GM21526 (cell line): Measurements from ENCODE around the gene DKK1.

Experiments
- ATAC-seq: cut with Tn5 transposase; IDR thresholded peaks from one replicate; pipeline ENCODE4 v1.9.1; 2021; ENCODE audit warnings: moderate library complexity; ENCODE audit not compliant: unreplicated experiment, low FRiP score

The DKK1 gene

DNA sequence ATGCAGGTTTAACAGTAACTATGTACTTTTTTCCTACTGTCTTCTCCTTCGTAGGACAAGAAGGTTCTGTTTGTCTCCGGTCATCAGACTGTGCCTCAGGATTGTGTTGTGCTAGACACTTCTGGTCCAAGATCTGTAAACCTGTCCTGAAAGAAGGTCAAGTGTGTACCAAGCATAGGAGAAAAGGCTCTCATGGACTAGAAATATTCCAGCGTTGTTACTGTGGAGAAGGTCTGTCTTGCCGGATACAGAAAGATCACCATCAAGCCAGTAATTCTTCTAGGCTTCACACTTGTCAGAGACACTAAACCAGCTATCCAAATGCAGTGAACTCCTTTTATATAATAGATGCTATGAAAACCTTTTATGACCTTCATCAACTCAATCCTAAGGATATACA, 2.4 kb downstream of the DKK1 start:
- ATAC-seq = no peak

GRCh38 chr10:52318136-52318701, 4.1 kb downstream of the DKK1 start:
- ATAC-seq = no peak

GRCh38 chr10:52318822-52319464, 4.9 kb downstream of the DKK1 start:
- ATAC-seq = no peak

GRCh38 chr10:52319926-52320325, 5.8 kb downstream of the DKK1 start:
- ATAC-seq = no peak

DNA sequence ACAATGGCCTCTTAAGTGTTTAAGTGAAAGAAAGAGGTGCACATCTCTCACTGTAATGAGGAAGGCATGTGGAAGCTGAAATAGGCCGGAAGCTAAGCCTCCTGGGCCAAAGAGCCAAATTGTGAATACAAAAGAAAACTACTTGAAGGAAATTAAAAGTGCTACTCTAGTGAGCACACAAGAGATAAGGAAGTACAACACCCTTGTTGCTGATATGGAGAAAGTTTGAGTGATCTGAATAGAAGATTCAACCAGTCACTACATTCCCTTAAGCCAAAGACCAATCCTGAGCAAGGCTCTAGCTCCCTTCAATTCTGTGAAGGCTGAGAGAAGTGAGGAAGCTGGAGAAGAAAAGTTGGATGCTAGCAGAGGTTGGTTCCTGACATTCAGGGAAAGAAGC, 8.2 kb downstream of the DKK1 start:
- ATAC-seq = no peak

DNA sequence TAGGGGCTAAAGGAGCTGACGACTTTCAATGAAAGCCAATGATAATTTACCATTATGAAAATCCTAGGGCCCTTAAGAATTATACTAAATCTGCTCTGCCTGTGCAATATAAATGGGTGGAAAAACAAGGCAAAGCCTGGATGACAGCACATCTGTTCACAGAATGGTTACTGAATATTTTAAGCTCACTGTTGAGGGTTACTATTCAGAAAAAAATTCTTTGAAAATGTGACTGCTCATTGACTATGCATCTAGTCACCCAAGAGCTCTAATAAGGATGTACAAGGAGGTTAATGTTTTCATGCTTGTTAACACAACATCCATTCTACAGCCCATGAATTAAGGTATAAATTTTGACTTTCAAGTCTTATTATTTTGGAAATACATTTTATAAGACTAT, 8.9 kb downstream of the DKK1 start:
- no peak for ATAC-seq

DNA sequence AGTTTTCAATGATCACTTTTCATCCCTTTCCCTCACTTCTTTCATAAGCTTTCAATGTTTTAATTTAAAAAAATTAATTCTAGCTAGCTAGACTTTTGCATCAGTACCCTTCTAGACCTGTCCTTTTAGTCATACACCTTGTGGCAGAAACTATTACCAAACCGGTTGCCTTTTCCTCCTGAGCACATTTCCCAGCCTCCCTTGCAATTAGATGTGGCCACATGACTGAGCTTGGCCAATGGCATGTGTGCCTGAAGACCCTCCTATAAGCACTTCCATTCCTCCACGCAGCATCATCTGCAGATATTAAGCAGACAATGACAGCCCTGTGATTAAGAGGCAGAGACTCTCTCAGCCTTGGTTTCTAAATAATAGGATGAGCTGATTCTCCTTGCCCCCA, 12.3 kb downstream of the DKK1 start:
- no peak for ATAC-seq

- ATAC-seq = no peak
Observed at GRCh38 chr10:52331638-52332364, 17.7 kb downstream of the DKK1 start.

- no peak for ATAC-seq
Observed at GRCh38 chr10:52332815-52333214, 18.7 kb downstream of the DKK1 start.

DNA sequence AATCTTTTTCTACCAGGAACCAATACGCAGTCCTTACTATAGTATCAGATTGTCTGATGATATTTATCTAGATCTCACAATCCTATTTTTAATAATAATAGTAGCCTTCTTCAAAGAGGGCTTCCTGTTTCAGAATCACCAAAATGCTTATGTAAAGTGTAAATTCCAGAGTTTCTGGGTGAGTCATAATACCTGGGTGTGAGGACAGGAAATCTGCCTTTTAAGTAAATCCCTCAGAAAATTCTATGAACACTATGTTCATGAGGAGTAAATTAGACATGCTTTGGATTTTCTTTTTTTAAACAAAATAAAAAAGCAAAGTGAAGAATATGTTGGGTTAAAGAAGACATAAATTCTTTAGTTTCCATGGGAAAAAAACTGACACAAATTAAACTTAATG, 20.5 kb downstream of the DKK1 start:
- ATAC-seq = no peak

GRCh38 chr10:52335665-52336064, 21.6 kb downstream of the DKK1 start:
- no peak for ATAC-seq

- no peak for ATAC-seq
Observed at GRCh38 chr10:52337225-52337624, 23.1 kb downstream of the DKK1 start.

- no peak for ATAC-seq
Observed at GRCh38 chr10:52343439-52343838, 29.4 kb downstream of the DKK1 start.

DNA sequence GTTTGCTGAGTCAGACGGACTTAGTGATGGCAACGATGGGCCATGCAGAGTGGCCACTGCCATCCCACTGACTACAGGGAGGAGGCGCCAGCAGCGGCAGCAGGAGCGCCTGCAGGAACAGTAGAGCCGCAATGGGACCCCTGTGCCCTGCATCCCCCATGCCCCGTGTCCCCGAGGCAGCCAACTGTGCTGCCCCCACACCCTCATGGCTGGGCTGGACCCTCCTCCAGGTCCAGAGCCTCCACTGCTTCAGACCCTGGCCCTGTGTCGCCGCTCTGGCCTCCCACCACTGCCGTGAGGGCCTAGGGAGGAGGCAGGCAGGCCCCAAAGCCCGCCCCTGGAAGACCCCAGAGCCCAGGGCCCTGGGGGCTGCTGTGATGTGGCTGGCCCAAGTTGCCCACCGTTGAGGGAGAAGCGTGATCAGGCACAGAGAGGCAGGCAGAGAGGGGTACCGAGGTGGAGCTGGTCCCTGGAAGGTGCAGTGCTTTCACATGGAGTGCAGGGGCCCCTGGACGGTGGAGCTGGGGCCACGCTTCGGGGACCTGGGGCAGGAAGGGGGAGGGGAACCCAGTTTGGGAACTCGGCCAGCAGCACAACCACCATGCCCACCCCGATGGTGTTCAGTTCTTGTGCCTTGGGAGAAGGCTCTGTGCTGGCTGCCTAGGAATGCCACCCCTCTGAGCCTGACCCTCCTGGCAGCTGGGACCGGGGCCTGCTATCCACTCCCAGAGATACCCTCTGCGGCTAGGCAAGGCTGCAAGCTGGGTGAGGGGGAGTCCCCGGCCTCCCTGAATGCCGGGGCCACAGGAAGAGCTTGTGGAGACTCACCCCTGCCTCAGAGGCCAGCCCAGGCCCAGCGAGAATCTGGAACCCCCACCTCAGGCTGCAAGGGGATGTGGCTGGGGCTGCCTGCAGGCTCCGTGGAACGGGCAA, 32.6 kb downstream of the DKK1 start:
- ATAC-seq = no peak

- no peak for ATAC-seq
Observed at GRCh38 chr10:52347327-52347667, 33.2 kb downstream of the DKK1 start.

GRCh38 chr10:52348037-52348564, 34.0 kb downstream of the DKK1 start:
- ATAC-seq = no peak

DNA sequence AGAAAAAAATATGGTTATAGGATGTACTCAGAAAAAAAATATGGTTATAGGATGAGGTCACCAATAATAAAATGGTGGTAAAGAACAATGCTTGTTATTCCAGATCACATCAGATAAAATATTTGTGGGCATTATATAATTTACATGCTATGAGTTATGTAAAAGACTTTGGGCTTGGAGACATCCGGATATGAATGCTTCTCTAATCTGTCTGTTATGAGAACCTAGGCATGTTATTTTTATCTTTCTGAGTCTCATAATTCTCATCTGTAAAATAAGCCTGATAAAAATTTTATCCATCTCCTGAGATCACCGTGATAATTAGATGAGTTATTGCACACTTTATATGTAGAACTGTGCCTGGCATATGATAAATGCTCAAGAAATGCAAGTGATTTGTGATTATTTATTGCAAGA, 37.8 kb downstream of the DKK1 start:
- no peak for ATAC-seq

- ATAC-seq = no peak
Observed at GRCh38 chr10:52353205-52353604, 39.1 kb downstream of the DKK1 start.

- no peak for ATAC-seq
Observed at GRCh38 chr10:52353960-52354394, 39.9 kb downstream of the DKK1 start.

GRCh38 chr10:52357971-52358370, 43.9 kb downstream of the DKK1 start:
- ATAC-seq = no peak

- ATAC-seq = no peak
Observed at GRCh38 chr10:52359441-52359840, 45.4 kb downstream of the DKK1 start.
